ENCODE data around the gene FAF1. TPM values are rescaled to one million over a fixed set of nuclear protein-coding genes. Genes with fewer than 3 reads are reported as not detected.

Gene FAF1
- total RNA-seq, 1 experiment from 2014 or later: 14.7 TPM

GRCh38 chr1:50702395-50702794, 257.7 kb downstream of the FAF1 start:
- Histone ChIP-seq H3K4me3 (ENCODE audit: low read length) (no peak overlapping the region), H3K9me3 (ENCODE audit: low read length) (no peaks in the 10 kb centered on the region), H3K4me1 (ENCODE audit: insufficient read depth, low read length) (no peaks in the 10 kb centered on the region), H3F3A (ENCODE audit: low read length, unreplicated experiment) (peaks cover 5% of the 10 kb centered on the region), H3K9ac (ENCODE audit: low read length) (no peak overlapping the region), H3K27me3 (ENCODE audit: low read length) (no peaks in the 10 kb centered on the region), H3K79me2 (ENCODE audit: low read length) (no peaks in the 10 kb centered on the region), H3K4me2 (ENCODE audit: low read length) (no peak overlapping the region), H3K36me3 (ENCODE audit: low read depth, low read length) (peaks cover 3% of the 10 kb centered on the region; the same call in 1 of the 2 replicates), H4K20me1 (ENCODE audit: low read length) (no peaks in the 10 kb centered on the region), H2AFZ (ENCODE audit: low read length) (no peak overlapping the region), H3K27ac (ENCODE audit: low read length) (no peak overlapping the region), H3K9me2 (replicated peaks; ENCODE audit: low read length) (no peaks in the 10 kb centered on the region)
- CTCF ChIA-PET: interaction anchor here (0.7 kb wide), 1 partner anchor 81 kb away, joined by 3 read pairs; no protein-coding TSS in a partner anchor
- no peak for TF ChIP-seq CTCF (conservative IDR thresholded peaks at IDR 0.05; ENCODE audit: low read depth, low read length)
- DNase-seq (no peak), ATAC-seq (no peak)
- BruUV-seq (replicated peaks): no TSS peak
- intact Hi-C loops (cut with micrococcal nuclease): no loop called here
- POLR2A ChIA-PET (ENCODE audit: unreplicated experiment): no interaction called here

- ATAC-seq: no peak
- no peaks in the 10 kb centered on the region for H3K79me2 ChIP-seq (ENCODE audit: low read length)
- TF ChIP-seq EZH2phosphoT487 (IDR thresholded peaks at IDR 0.05; ENCODE audit: borderline replicate concordance, low read length) (no peak), CTCF (conservative IDR thresholded peaks at IDR 0.05; ENCODE audit: low read depth, low read length) (no peak), EZH2 (IDR thresholded peaks at IDR 0.05; ENCODE audit: low read length, unreplicated experiment) (no peak)
- H3K9me2 ChIP-seq (replicated peaks; ENCODE audit: low read length): no peaks in the 10 kb centered on the region
- H2AFZ ChIP-seq (ENCODE audit: low read length): no peak overlapping the region
- H3K4me1 ChIP-seq (ENCODE audit: insufficient read depth, low read length): no peaks in the 10 kb centered on the region
- H3K9ac ChIP-seq (ENCODE audit: low read length): no peak overlapping the region
- ChIA-PET POLR2A (ENCODE audit: unreplicated experiment) (no interaction called here), CTCF (interaction anchor here (0.7 kb wide), 1 partner anchor 81 kb away, joined by 3 read pairs; no protein-coding TSS in a partner anchor)
- no TSS peak for BruUV-seq (replicated peaks)
- H3K9me3 ChIP-seq (ENCODE audit: low read length): no peaks in the 10 kb centered on the region
- H4K20me1 ChIP-seq (ENCODE audit: low read length): no peaks in the 10 kb centered on the region
- H3K4me3 ChIP-seq (ENCODE audit: low read length): no peak overlapping the region
- intact Hi-C loops (cut with micrococcal nuclease): no loop called here
- H3F3A ChIP-seq (ENCODE audit: low read length, unreplicated experiment): peaks cover 5% of the 10 kb centered on the region
- DNase-seq: no peak
- no peaks in the 10 kb centered on the region for H3K27me3 ChIP-seq (ENCODE audit: low read length)
- H3K4me2 ChIP-seq (ENCODE audit: low read length): no peak overlapping the region
- peaks cover 3% of the 10 kb centered on the region; the same call in 1 of the 2 replicates for H3K36me3 ChIP-seq (ENCODE audit: low read depth, low read length)
- no peak overlapping the region for H3K27ac ChIP-seq (ENCODE audit: low read length)
These were observed 258.3 kb downstream of the FAF1 start for GRCh38 chr1:50701706-50702317.

GRCh38 chr1:50700621-50701020, 259.4 kb downstream of the FAF1 start:
- H3K27me3 ChIP-seq (ENCODE audit: low read length): no peaks in the 10 kb centered on the region
- H3K9me3 ChIP-seq (ENCODE audit: low read length): no peaks in the 10 kb centered on the region
- no peaks in the 10 kb centered on the region for H4K20me1 ChIP-seq (ENCODE audit: low read length)
- peaks cover 3% of the 10 kb centered on the region; the same call in 1 of the 2 replicates for H3K36me3 ChIP-seq (ENCODE audit: low read depth, low read length)
- H3K4me3 ChIP-seq (ENCODE audit: low read length): no peak overlapping the region
- no peak overlapping the region for H3K27ac ChIP-seq (ENCODE audit: low read length)
- intact Hi-C loops (cut with micrococcal nuclease): no loop called here
- DNase-seq (no peak), ATAC-seq (no peak)
- H2AFZ ChIP-seq (ENCODE audit: low read length): no peak overlapping the region
- no peaks in the 10 kb centered on the region for H3K79me2 ChIP-seq (ENCODE audit: low read length)
- H3K9me2 ChIP-seq (replicated peaks; ENCODE audit: low read length): no peaks in the 10 kb centered on the region
- no peaks in the 10 kb centered on the region for H3K4me1 ChIP-seq (ENCODE audit: insufficient read depth, low read length)
- CTCF ChIA-PET: no interaction called here
- TF ChIP-seq EZH2phosphoT487 (IDR thresholded peaks at IDR 0.05; ENCODE audit: borderline replicate concordance, low read length) (no peak), CTCF (conservative IDR thresholded peaks at IDR 0.05; ENCODE audit: low read depth, low read length) (no peak), EZH2 (IDR thresholded peaks at IDR 0.05; ENCODE audit: low read length, unreplicated experiment) (no peak)
- POLR2A ChIA-PET (ENCODE audit: unreplicated experiment): no interaction called here
- peaks cover 5% of the 10 kb centered on the region for H3F3A ChIP-seq (ENCODE audit: low read length, unreplicated experiment)
- no peak overlapping the region for H3K9ac ChIP-seq (ENCODE audit: low read length)
- no peak overlapping the region for H3K4me2 ChIP-seq (ENCODE audit: low read length)
- BruUV-seq (replicated peaks): no TSS peak

All from PC-3 (cell line).